ENCODE results near the gene TCP11L2.

TCP11L2 gene

GRCh38 chr12:106285982-106286381 lies 16.6 kb upstream of the TCP11L2 start:
- TF ChIP-seq CTCF (IDR thresholded peaks at IDR 0.05), result no peak

- TF ChIP-seq CTCF (IDR thresholded peaks at IDR 0.05), result no peak
These were observed 15.2 kb upstream of the TCP11L2 start for GRCh38 chr12:106287364-106287763.

GRCh38 chr12:106288101-106288493 lies 14.4 kb upstream of the TCP11L2 start:
- TF ChIP-seq CTCF (IDR thresholded peaks at IDR 0.05), result no peak

- TF ChIP-seq CTCF (IDR thresholded peaks at IDR 0.05), result no peak
These were observed 13.9 kb upstream of the TCP11L2 start for GRCh38 chr12:106288494-106289195.

GRCh38 chr12:106289196-106289681 lies 13.3 kb upstream of the TCP11L2 start:
- TF ChIP-seq CTCF (IDR thresholded peaks at IDR 0.05), result no peak

GRCh38 chr12:106290666-106291065 lies 11.9 kb upstream of the TCP11L2 start:
- TF ChIP-seq CTCF (IDR thresholded peaks at IDR 0.05), result no peak

- TF ChIP-seq CTCF (IDR thresholded peaks at IDR 0.05), result no peak
These were observed 11.2 kb upstream of the TCP11L2 start for GRCh38 chr12:106291342-106291741.

GRCh38 chr12:106292339-106292738 lies 10.2 kb upstream of the TCP11L2 start:
- TF ChIP-seq CTCF (IDR thresholded peaks at IDR 0.05), result no peak
